ENCODE measurements around the gene INPP5K.

Gene INPP5K

GRCh38 chr17:1498869-1499268 lies 17.5 kb downstream of the INPP5K start:
- TF ChIP-seq GATA2 (IDR thresholded peaks at IDR 0.05; ENCODE audit: low read depth, low read length) (no peak), GATA3 (IDR thresholded peaks at IDR 0.05; ENCODE audit: low read depth, low read length) (no peak)

- TF ChIP-seq GATA2 (IDR thresholded peaks at IDR 0.05; ENCODE audit: low read depth, low read length) (no peak), GATA3 (IDR thresholded peaks at IDR 0.05; ENCODE audit: low read depth, low read length) (no peak)
Observed at GRCh38 chr17:1498233-1498632, 18.2 kb downstream of the INPP5K start.

GRCh38 chr17:1497831-1498230 lies 18.6 kb downstream of the INPP5K start:
- no peak for TF ChIP-seq GATA2 (IDR thresholded peaks at IDR 0.05; ENCODE audit: low read depth, low read length)
- TF ChIP-seq GATA3 (IDR thresholded peaks at IDR 0.05; ENCODE audit: low read depth, low read length), result no peak

- TF ChIP-seq GATA3 (IDR thresholded peaks at IDR 0.05; ENCODE audit: low read depth, low read length) (no peak), GATA2 (IDR thresholded peaks at IDR 0.05; ENCODE audit: low read depth, low read length) (no peak)
Observed at GRCh38 chr17:1496869-1497268, 19.5 kb downstream of the INPP5K start.

- TF ChIP-seq GATA3 (IDR thresholded peaks at IDR 0.05; ENCODE audit: low read depth, low read length) (no peak), GATA2 (IDR thresholded peaks at IDR 0.05; ENCODE audit: low read depth, low read length) (no peak)
Observed at GRCh38 chr17:1495265-1495989, 21.0 kb downstream of the INPP5K start.

- TF ChIP-seq GATA3 (IDR thresholded peaks at IDR 0.05; ENCODE audit: low read depth, low read length) (no peak), GATA2 (IDR thresholded peaks at IDR 0.05; ENCODE audit: low read depth, low read length) (no peak)
Observed at GRCh38 chr17:1494736-1495253, 21.6 kb downstream of the INPP5K start.

GRCh38 chr17:1494203-1494602 lies 22.2 kb downstream of the INPP5K start:
- TF ChIP-seq GATA2 (IDR thresholded peaks at IDR 0.05; ENCODE audit: low read depth, low read length), result no peak
- TF ChIP-seq GATA3 (IDR thresholded peaks at IDR 0.05; ENCODE audit: low read depth, low read length), result no peak

- TF ChIP-seq GATA3 (IDR thresholded peaks at IDR 0.05; ENCODE audit: low read depth, low read length) (no peak), GATA2 (IDR thresholded peaks at IDR 0.05; ENCODE audit: low read depth, low read length) (no peak)
Observed at GRCh38 chr17:1493291-1493980, 23.0 kb downstream of the INPP5K start.

GRCh38 chr17:1492249-1493206 lies 23.9 kb downstream of the INPP5K start, which contains the start of gene MYO1C:
TSS of gene MYO1C (minus strand) at chr17:1492686. CDS start at chr17:1492487, 199 bp downstream.
- TF ChIP-seq GATA2 (IDR thresholded peaks at IDR 0.05; ENCODE audit: low read depth, low read length) (no peak), GATA3 (IDR thresholded peaks at IDR 0.05; ENCODE audit: low read depth, low read length) (no peak)

- no peak for TF ChIP-seq GATA2 (IDR thresholded peaks at IDR 0.05; ENCODE audit: low read depth, low read length)
- no peak for TF ChIP-seq GATA3 (IDR thresholded peaks at IDR 0.05; ENCODE audit: low read depth, low read length)
Observed at GRCh38 chr17:1491443-1492248, 24.8 kb downstream of the INPP5K start.

GRCh38 chr17:1490643-1491442 lies 25.6 kb downstream of the INPP5K start:
- TF ChIP-seq GATA2 (IDR thresholded peaks at IDR 0.05; ENCODE audit: low read depth, low read length) (no peak), GATA3 (IDR thresholded peaks at IDR 0.05; ENCODE audit: low read depth, low read length) (no peak)

GRCh38 chr17:1488826-1489270 lies 27.6 kb downstream of the INPP5K start:
- TF ChIP-seq GATA3 (IDR thresholded peaks at IDR 0.05; ENCODE audit: low read depth, low read length) (no peak), GATA2 (IDR thresholded peaks at IDR 0.05; ENCODE audit: low read depth, low read length) (no peak)

Data from SH-SY5Y (cell line).